Measurements from ENCODE around the gene CACNA1H.

The CACNA1H gene

GRCh38 chr16:1260101-1260680 lies 107.3 kb downstream of the CACNA1H start:
- Histone ChIP-seq H3K4me1 (no peaks in the 10 kb centered on the region), H3K27me3 (peaks cover 69% of the 10 kb centered on the region), H3K9me3 (no peaks in the 10 kb centered on the region), H3K4me3 (ENCODE audit: low read depth, low read length) (no peak overlapping the region), H3K36me3 (no peaks in the 10 kb centered on the region)
- DNase-seq, result no peak
- TF ChIP-seq CTCF (IDR thresholded peaks at IDR 0.05; ENCODE audit: low read depth, low read length), result no peak

GRCh38 chr16:1261131-1261892 lies 108.4 kb downstream of the CACNA1H start:
- Histone ChIP-seq H3K4me1 (no peaks in the 10 kb centered on the region), H3K9me3 (no peaks in the 10 kb centered on the region), H3K36me3 (no peaks in the 10 kb centered on the region), H3K4me3 (ENCODE audit: low read depth, low read length) (no peak overlapping the region), H3K27me3 (peaks cover 80% of the 10 kb centered on the region)
- TF ChIP-seq CTCF (IDR thresholded peaks at IDR 0.05; ENCODE audit: low read depth, low read length), result no peak
- DNase-seq, result peak; percentile 73

GRCh38 chr16:1262210-1262845 lies 109.4 kb downstream of the CACNA1H start:
- Histone ChIP-seq H3K27me3 (peaks cover 84% of the 10 kb centered on the region), H3K9me3 (peaks cover 4% of the 10 kb centered on the region; the same call in 1 of the 2 replicates), H3K36me3 (no peaks in the 10 kb centered on the region), H3K4me1 (no peaks in the 10 kb centered on the region), H3K4me3 (ENCODE audit: low read depth, low read length) (no peak overlapping the region)
- DNase-seq, result no peak
- TF ChIP-seq CTCF (IDR thresholded peaks at IDR 0.05; ENCODE audit: low read depth, low read length), result no peak

GRCh38 chr16:1262846-1263221 lies 109.9 kb downstream of the CACNA1H start:
- H3K4me1 ChIP-seq, result no peaks in the 10 kb centered on the region
- no peaks in the 10 kb centered on the region for H3K36me3 ChIP-seq
- no peak overlapping the region for H3K4me3 ChIP-seq (ENCODE audit: low read depth, low read length)
- peaks cover 4% of the 10 kb centered on the region; the same call in 1 of the 2 replicates for H3K9me3 ChIP-seq
- peaks cover 84% of the 10 kb centered on the region for H3K27me3 ChIP-seq
- DNase-seq, result no peak
- no peak for TF ChIP-seq CTCF (IDR thresholded peaks at IDR 0.05; ENCODE audit: low read depth, low read length)

GRCh38 chr16:1263591-1264344 lies 110.9 kb downstream of the CACNA1H start:
- Histone ChIP-seq H3K27me3 (peaks cover 82% of the 10 kb centered on the region), H3K36me3 (no peaks in the 10 kb centered on the region), H3K4me1 (no peaks in the 10 kb centered on the region), H3K4me3 (ENCODE audit: low read depth, low read length) (no peak overlapping the region), H3K9me3 (peaks cover 4% of the 10 kb centered on the region; the same call in 1 of the 2 replicates)
- DNase-seq, result no peak
- TF ChIP-seq CTCF (IDR thresholded peaks at IDR 0.05; ENCODE audit: low read depth, low read length), result no peak

Data from BE2C (cell line).